ENCODE results near the gene ACO2. TPM values are rescaled to one million over a fixed set of nuclear protein-coding genes. Genes with fewer than 3 reads are reported as not detected.
"Not testable (repeated sequence)": the region's sequence is repeated elsewhere in the genome, so short reads cannot be mapped to it uniquely, and the experiment has no call there.

Gene ACO2
- polyA plus RNA-seq, 1 donor = 117 TPM

DNA sequence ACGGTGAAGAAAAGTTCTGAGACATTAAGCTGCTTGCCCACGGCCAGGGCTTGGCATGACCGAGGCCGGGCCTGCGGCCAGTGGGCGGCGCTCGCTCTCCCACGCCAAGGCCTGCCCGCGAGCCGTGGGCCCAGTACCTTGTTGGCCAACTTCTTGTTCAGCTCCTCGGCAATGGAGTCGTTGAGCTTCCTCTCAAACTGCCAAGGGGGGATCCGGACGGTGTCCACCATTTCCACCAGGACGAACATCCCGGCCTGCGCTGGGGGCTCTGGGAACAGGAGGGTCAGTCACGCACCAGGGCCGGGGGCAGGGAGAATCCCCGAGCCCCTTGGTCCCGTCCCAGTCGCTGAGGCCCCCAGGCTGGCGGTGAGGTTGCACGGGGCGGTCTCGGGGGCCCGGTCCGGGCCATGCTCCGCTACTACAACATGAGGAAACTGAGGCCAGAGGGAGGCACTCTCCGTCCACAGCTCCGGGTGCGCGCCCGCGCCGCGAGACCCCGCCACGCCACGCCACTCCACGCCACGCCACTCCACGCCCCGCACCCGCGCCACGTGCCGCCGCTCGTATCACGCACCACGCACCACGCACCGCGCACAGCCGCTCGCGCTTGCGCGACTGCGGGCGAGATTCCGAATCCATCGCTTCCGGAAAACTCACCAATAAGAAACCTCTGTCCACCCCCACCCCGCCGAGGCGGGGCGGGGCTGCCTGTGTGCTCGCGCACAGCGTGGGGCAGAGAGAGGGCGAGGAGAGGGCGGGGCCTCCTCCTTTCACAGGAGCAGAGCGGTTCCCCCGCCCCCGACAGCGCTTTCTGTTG lies 75.1 kb downstream of the ACO2 start, which contains the start of gene POLR3H:
TSS of gene POLR3H (minus strand) at position 617 of the 817 bp plus-strand sequence. CDS start at position 248, 369 bp downstream.
- peak; percentile 99 for DNase-seq

DNA sequence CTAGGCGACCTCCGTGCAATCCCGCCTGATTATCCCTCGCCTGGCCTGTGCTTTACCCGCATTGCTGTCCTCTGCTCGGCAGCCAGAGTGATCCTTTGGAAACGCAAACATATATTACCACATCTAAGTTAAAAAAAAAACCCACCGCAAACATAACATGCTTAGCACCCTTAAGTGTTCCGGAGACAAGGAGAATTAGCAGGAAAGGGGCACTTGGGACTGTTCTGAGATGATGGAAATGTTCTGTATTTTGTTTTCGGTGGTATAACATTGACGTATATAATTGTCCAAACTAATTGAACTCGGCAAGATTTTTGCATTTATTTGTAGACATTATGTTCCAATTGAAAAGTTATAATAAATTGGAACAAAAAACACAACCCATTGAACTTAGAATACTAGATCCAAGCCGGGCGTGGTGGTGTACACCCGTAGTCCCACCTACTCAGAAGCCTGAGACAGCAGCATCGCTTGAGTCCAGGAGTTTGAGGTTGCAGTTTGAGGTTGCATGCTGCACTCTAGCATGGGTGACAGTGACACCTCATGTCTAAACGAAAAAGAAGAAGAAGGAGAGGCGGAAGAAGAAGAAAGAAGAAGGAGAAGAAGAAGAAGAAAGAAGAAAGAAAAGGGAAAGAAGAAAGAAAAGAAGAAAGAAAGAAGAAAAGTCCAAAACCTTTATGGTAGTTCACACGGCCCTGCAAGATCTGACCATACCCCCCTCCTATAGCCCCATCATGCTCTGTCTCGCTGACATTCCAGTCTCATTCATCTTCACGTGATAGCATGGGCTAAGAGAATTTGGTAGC lies 76.0 kb downstream of the ACO2 start:
- DNase-seq = no peak

DNA sequence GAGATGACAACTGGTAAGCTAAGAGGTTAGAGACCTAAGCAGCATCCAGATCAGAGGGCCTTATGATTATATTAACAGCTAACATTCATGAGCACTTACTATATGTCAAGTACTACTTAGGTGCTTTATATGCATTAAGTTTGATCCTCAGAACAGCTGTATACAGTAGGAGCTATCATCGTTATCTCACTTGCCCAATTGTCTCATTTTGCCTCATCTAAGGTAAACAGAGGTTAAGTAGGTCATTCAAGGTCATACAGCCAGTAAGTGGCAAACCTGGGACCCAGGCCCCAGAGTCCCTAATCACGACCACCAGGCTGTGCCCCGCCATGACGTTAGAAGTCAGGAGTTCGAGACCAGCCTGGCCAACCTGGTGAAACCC lies 79.9 kb downstream of the ACO2 start:
- no peak for DNase-seq

DNA sequence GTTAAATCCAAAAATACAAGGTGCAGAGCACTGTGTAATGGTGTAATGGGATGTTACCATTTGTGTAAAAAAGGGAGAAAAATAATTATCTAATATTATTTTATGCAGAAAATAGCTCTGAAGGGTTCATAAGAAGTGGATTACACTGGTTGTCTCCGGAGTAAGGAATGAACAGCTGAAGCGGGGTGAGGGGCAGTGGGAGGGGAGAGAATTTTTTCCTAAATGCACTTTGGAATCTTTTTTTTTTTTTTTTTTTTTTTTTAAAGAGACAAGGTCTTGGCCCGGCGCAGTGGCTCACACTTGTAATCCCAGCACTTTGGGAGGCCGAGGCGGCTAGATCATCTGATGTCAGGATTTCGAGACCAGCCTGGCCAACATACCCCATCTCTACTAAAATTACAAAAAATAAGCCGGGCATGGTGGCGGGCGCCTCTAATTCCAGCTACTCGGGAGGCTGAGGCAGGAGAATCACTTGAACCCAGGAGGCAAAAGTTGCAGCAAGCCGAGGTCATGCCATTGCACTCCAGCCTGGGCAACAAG lies 82.1 kb downstream of the ACO2 start:
- DNase-seq = no peak

DNA sequence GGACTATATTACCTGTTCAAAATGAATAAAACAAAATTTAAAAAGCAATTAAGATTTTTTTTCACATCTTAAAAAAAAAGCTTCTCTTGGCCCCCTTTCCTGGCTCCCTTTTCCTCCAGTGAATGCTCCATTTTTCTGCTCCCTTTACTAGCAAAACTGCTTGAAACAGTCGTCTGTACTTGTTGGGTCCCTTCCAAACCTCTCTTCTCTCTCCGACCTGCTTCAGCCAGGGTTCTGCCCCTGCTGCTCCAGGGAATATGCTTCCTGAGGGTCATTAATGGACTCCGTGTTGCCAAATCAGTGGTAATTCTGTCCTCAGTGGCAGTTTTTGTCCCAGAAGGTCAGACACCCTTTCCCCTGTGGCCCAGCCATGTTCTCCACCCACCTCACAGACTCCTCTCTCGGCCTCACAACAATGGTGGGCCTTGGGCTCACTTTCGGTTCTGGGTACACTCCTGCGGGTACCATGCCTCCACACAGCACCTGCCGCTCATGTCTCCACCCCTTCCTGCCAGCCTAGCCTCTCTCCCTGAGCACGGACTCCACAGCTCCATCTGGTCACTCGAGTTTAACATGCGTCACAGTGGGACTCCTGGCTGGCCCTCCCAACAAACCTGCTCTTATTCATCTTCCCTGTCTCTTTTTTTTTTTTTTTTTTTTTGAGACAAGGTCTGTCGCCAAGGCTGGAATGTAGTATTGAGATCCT lies 83.1 kb downstream of the ACO2 start:
- no peak for DNase-seq

DNA sequence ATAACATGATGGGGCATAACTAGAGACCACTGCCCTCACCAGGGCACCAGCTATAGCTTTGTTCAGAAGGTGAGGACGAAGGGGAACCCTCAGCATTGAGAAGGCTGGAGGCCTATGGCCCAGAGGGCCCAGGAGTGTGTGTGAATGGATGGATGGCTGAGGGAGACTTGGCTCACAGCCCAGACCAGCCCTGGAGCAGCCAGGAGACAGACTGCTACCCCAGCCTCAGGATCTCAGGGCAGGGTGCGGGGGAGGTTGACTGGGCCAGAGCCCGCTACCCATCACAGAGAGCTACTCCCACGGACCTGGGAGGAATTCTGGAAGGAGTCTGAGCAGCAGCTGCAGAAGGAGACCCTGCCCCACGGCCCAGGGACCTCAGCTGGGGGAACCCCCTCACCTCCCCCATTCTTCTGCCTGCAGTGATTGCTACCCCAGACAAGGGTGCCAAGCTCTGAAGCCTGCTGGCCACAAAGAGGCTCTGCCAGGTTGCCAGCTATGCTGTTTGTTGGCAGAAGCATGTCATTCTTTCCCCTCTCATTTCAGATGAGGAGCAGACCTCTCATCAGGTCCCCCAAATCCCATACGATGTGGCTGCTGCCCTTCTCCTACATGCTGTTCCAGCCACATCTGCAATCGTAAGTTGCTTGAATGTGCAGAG lies 86.5 kb downstream of the ACO2 start:
- DNase-seq = no peak

DNA sequence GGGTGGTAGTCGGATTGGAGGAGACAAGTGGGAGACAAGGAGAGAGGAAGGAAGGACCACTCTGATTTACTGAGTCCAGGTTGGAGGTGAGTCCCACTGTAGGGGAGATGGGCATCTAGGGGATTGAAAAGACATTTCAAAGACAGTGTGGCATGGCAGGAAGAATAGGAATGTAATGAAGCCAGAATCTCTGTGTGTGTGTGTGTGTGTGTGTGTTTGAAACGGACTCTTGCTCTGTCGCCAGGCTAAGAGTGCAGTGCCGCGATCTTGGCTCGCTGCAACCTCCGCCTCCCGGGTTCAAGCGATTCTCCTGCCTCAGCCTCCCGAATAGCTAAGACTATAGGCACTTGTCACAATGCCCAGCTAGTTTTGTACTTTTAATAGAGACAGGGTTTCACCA lies 87.6 kb downstream of the ACO2 start:
- DNase-seq = no peak

DNA sequence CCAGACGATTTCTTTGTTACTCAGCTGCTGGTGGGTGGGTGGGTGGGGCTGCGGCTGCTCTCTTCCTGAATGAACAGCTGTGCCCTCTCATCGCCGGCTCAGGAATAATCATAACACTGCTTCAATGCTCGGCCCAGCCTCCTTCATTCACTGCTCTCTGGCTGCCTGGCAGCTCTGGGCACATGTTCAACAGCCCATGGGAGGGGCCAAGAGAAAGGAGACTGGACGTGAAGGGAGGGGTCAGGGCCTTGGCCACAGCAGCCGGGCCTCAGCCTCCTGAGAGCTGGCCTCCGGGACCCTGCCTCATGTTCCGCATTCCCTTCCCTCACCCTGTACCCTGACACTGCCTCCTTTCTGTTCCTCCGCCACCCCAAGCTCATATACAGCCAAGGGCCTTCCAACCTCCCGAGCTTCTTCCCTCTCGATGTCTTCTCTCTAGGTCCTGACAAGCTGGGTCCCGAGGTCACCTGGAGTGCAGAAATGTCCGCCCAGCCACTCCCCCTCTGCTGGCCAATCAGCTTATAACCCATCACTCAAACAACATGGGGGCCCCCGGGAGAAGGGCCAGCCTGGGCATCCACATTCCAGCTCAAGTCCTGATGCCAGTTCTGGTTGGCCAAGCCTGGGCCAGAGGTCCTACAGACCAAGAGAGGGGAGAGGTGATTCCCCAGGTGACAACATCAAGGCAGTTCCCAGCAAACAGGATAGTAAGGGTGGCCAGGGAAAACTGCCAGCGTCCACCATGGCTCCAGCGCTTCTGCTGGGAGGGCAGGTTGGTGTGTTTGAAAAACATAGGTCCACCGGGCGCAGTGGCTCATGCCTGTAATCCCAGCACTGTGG lies 88.7 kb downstream of the ACO2 start:
- peak; percentile 48 for DNase-seq

DNA sequence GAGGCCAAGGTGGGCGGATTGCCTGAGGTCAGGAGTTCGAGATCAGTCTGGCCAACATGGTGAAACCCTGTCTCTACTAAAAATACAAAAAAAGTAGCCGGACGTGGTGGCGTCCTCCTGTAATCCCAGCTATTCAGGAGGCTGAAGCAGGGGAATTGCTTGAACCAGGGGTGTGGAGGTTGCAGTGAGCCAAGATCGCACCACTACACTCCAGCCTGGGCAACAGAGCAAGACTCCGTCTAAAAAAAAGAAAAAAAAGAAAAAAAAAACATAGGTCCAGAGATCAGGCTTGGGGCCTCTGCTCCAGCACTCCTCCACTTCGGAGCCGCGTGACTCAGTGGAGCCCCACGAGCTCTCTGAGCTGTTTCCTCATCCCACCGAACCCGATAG lies 89.3 kb downstream of the ACO2 start:
- not testable (repeated sequence) for DNase-seq

DNA sequence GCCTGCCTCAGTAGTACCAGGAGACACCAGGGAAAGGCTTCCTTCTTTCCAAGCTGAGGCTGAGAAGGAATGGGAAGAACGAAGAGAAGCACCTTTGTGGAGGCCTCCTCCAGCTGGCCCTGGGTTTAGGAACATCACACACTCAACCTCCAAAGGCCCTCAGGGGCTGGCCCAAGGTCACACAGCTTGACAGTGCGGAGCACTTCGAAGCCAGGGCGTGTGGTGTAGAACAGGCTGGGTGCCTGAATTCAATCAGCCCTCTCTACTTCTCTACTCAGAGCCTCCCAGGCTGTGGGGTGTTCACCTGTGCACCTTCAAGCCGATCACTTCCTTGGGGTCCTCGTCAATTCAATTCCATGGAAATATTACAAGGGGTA lies 91.2 kb downstream of the ACO2 start:
- no peak for DNase-seq

DNA sequence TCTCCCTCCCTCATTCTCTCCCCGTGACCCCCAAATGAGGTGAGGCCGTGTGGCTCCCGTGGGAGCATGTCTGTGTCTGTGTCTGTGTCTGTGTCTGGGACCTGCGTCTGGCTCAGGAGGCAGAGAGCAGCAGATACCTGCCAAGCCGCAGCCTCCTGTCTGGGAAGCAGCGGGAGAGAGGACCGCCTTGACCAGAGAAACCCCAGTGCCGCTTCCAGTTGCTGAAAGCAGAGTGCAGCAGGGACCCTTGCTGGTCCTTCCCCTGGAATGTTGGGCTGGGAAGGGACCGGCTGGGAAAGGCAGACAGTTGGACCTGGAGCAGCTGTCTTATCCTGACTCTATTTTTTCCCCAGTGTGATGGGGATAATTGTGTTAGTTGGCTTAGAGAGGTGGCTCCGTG lies 92.4 kb downstream of the ACO2 start:
- no peak for DNase-seq

DNA sequence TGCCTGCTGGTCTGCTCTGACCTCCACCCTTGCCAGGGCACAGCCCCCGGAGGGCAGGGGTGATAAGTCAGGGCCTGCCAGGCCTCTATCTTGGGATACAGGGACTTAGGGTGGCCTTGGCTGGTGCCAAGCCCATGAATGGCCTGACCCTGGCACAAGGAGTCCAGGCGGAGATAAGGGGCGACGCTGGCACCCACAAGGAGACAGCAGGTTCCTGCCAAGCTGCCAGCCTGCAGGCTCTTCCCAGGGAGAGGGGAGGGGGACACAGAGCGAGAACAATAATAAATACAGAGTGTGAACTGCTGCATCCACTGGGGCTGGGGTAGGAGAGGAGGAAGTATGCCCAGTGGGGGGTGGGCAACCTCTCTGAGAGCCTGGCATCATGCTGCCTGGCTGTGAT lies 92.9 kb downstream of the ACO2 start:
- no peak for DNase-seq

DNA sequence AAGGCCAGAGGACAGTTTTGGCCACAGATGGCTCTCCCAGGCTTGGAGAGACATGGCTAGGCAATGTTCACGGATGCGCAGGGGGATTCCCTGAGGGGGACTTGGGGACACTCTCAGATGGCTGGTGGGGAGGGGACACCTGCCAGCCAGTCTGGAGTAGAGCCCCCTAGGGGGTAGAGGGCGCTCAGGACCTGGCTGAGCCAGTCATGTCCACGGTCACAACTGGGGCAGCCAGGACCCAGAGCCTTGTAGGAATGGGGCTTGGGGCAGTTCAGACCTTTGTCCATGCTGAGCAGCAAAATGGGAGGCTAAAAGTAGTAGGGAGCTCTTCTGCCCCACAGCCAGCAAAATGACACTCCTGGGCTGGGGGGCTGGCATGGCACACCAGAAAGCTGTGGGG lies 93.5 kb downstream of the ACO2 start:
- DNase-seq = no peak

DNA sequence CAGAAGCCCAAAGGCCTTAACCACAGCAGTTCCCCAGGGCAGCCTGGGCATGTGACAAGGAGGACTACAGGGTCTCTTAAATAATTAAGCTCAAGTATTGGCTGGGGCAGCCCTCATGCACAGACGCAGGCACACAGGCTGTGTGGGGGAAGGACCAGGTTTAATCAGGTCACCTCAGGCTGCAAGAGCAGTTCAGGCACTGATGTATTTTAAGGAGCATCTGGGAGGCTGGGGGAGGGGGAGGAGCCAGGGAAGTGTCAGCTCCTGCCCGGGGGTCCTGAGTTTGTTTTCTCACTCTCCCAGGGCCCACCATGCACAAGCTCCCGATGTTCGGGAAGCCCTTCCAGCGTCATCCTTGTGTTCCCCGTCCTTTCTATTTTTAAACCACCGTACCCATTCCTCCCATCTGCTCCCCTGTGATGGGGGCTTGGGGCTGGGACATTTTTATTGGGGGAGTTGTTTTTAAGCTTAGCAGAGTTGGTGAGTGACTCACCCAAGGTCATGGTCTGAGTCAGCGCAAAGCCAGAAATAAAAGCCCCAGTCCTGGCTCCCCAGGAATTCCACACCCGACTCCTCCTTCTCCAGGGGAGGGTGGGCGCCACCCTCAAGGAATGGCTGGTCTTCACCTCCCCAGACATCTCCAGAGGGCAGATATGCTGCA lies 94.3 kb downstream of the ACO2 start:
- DNase-seq = no peak

DNA sequence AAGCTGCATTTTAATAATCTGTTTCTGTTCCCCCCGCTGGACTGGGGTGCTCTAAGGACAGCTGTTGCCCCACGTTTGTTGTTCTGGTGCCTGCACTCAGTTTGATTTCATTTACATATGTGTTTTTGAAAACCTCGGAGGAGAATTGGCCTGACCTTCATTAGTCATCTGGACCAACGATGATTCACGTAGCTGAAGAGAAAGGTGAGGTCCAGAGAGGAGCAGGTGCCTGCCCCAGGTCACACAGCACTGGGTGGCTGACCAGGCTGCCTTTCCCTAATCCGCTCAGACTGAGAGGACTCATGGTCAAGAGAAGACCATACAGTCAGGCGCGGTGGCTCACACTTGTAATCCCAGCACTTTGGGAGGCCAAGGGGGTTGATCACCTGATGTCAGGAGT lies 95.6 kb downstream of the ACO2 start:
- no peak for DNase-seq

DNA sequence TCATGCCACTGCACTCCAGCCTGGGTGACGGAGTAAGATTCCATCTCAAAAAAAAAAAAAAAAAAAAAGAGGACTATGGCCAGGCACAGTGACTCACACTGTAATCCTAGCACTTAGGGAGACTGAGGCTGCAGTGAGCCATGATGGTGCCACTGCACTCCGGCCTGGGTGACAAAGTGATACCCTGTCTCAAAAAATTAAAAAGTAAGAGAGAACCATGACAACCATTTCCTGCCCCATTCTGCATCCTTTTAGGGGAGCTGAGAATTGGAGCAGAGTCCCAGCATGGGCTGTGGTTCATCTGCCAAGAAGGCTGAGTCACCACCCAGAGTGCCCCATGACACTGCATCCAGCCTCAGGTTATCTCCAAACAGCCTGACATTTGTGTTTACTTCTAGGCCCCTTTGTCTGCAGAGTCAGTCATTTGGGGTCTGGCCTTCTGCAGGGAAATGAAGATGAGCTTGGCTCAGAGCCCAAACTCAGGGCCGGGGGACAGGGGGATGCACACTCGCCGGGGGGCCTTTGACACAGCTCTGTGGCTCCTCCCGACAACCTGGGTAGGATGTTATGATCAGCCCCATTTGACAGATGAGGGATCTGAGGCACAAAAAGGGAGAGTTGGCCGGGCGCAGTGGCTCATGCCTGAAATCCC lies 96.6 kb downstream of the ACO2 start:
- no peak for DNase-seq

DNA sequence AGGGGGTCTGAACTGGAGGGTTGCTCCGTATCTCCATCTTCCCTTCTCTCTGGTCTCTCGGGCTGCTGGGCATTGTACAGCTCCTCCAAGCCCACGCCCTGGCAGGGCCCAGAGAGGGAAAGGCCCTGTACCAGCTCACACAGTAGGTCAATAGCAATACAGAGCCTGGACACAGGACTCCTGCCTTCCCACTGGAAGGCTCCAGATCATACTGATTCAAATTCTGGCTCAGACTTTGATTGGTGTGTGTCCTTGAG lies 98.5 kb downstream of the ACO2 start:
- DNase-seq = no peak

DNA sequence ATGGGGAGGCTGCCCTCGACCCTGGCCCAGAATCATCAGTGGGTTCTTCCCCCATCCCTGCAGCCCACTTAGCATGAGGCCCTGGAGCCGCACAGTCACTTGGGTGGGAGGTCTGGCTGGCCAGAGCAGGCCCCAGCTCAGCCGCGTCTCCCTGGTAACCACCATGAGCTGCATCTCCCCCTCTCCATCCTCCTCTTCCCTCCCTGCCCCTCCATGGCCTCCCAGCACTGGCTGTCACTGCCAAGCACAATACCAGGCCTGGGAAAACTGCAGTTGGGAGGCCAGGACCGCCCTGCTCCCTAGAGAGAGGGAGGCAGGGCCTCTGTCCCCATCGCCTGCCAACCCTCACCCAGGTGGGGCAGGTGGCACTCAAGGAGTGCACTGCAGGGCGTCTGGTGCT lies 99.9 kb downstream of the ACO2 start:
- no peak for DNase-seq

DNA sequence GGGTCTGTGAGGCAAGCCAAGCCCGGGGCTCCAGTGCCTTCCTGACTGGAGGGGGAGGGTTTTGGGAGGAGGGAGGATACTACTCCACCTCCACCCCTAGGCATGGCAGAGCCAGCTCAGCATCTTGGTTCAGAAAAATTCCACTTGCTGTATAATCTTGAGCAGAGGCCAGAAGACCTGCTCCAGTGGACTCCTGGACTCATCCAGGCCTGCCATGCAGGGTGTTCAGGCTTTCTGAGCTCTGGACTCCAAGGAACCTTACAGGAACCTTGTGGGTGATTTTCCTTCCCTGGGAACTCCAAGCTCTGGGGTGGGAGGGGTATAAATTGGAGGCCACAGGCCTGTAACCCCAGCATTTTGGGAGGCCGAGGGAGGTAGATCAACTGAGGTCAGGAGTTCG lies 101.3 kb downstream of the ACO2 start:
- no peak for DNase-seq

DNA sequence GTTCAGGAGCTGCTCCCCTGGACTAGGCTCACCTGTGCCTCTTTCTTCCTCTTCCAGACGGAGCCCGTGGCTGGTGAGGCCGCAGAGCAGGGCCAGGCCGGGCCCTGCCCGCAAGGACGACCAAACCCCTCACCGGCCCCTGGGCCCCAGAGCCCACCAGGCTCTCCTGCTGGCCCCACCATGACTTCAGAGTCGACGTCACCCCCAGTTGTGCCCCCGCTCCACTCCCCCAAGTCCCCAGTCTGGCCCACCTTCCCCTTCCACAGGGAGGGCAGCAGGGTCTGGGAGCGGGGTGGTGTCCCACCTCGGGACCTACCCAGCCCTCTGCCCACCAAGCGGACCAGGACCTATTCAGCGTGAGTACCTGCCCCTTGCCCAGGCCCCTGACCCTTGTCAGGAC lies 102.9 kb downstream of the ACO2 start:
- no peak for DNase-seq

DNA sequence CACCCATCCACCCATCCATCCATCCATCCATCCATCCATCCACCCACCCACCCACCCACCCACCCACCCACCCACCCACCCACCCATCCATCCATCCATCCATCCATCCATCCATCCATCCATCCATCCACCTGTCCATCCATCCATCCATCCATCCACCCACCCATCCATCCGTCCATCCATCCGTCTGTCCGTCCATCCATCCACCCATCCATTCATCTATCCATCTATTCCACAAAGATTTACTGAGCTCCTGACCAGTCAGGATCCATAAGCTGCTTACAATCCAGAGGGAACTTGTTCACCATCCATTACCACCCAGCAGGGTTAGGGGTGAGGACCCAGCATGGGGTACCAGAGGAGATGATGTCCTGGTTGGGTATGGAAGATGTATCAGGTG lies 103.4 kb downstream of the ACO2 start:
- DNase-seq = not testable (repeated sequence)

Measured in hindlimb muscle (tissue), 1 donor.